Smooth muscle cell (in vitro differentiated cells): ENCODE data around the gene CUBN. TPM values are rescaled to one million over a fixed set of nuclear protein-coding genes. Genes with fewer than 3 reads are reported as not detected.

Experiments
- DNase-seq: peaks from one replicate; lab custom pipeline; 2025; ENCODE audit not compliant: unreplicated experiment; lab: John Stamatoyannopoulos, UW
- H2AFZ ChIP-seq: fragments of 200-600 bp; sonication (generic); 2 replicates; pipeline ENCODE4 v1.6.0; 2016; ENCODE audit warnings: antibody characterized with exemption, low read depth, mild to moderate bottlenecking
- H3F3A ChIP-seq: fragments of 200-600 bp; sonication (generic); 2 replicates; pipeline ENCODE4 v1.6.0; 2017; ENCODE audit warnings: antibody characterized with exemption, low read depth
- H3K27ac ChIP-seq: fragments of 200-600 bp; sonication (generic); 2 replicates; pipeline ENCODE4 v1.5.1; 2016; ENCODE audit warnings: low read depth, mild to moderate bottlenecking
- H3K27me3 ChIP-seq: fragments of 200-600 bp; sonication (generic); 2 replicates; pipeline ENCODE4 v1.6.1; 2016; ENCODE audit warnings: low read depth, mild to moderate bottlenecking
- H3K36me3 ChIP-seq: fragments of 200-600 bp; sonication (generic); 2 replicates; pipeline ENCODE4 v1.5.1; 2016; ENCODE audit warnings: low read depth
- H3K4me1 ChIP-seq: fragments of 200-600 bp; sonication (generic); 2 replicates; pipeline ENCODE4 v1.5.1; 2016; ENCODE audit warnings: low read depth
- H3K4me2 ChIP-seq: fragments of 200-600 bp; sonication (generic); 2 replicates; pipeline ENCODE4 v1.6.0; 2016; ENCODE audit warnings: mild to moderate bottlenecking
- H3K4me3 ChIP-seq: fragments of 200-600 bp; sonication (generic); 2 replicates; pipeline ENCODE4 v1.5.1; 2016; ENCODE audit warnings: mild to moderate bottlenecking
- H3K79me2 ChIP-seq: fragments of 200-600 bp; sonication (generic); 2 replicates; pipeline ENCODE4 v1.6.0; 2016; ENCODE audit warnings: low read depth, mild to moderate bottlenecking
- H3K9ac ChIP-seq: fragments of 200-600 bp; sonication (generic); 2 replicates; pipeline ENCODE4 v1.6.0; 2016; ENCODE audit warnings: low read depth
- H3K9me3 ChIP-seq: fragments of 200-600 bp; sonication (generic); replicated peaks from 2 replicates; pipeline ENCODE4 v1.5.1; 2016; ENCODE audit warnings: low read depth
- H4K20me1 ChIP-seq: fragments of 200-600 bp; sonication (generic); 2 replicates; pipeline ENCODE4 v1.6.0; 2016; ENCODE audit warnings: low read depth
- CTCF ChIP-seq: fragments of 200-600 bp; sonication (generic); IDR thresholded peaks from 2 replicates; pipeline ENCODE4 v1.5.1; 2017; ENCODE audit warnings: borderline replicate concordance, mild to moderate bottlenecking, antibody characterized with exemption; ENCODE audit not compliant: insufficient read depth, poor library complexity, severe bottlenecking
- WGBS: methylation state at CpG from one replicate; pipeline ENCODE4 v1.1.7; 2016; ENCODE audit warnings: low lambda C conversion rate; 5-methylcytosine and 5-hydroxymethylcytosine counted together
- polyA plus RNA-seq: library from polyadenylated mRNA; unstranded; fragments of >200 nt; fragmentation: Nextera tagmentation; extraction: Ambion mirVana; gene quantifications from 2 replicates; pipeline ENCODE4 v1.2.1, GENCODE V29; 2016
- total RNA-seq: library from RNA; depleted of rRNA; stranded (reverse); fragments of >200 nt; gene quantifications from 2 replicates; pipeline ENCODE4 v1.2.3, GENCODE V29; 2014

Gene CUBN
- total and polyA plus RNA-seq, 2 experiments from 2014 or later: 0.62 to 4.7 TPM

GRCh38 chr10:16931930-16932329, 197.7 kb downstream of the CUBN start:
- H2AFZ ChIP-seq: no peak overlapping the region
- H3K4me3 ChIP-seq: no peak overlapping the region

GRCh38 chr10:16930540-16930939, 199.1 kb downstream of the CUBN start:
- no peak overlapping the region for H3K4me2 ChIP-seq
- no peaks in the 10 kb centered on the region for H3K36me3 ChIP-seq
- TF ChIP-seq CTCF: no peak
- no peaks in the 10 kb centered on the region for H3F3A ChIP-seq
- no peak overlapping the region for H3K27ac ChIP-seq
- H2AFZ ChIP-seq: no peak overlapping the region
- H3K4me3 ChIP-seq: no peak overlapping the region
- no peak for DNase-seq
- H3K9ac ChIP-seq: no peak overlapping the region
- no peaks in the 10 kb centered on the region for H4K20me1 ChIP-seq
- 82% methylated on average over 2 of the region's 2 CpGs for WGBS
- H3K27me3 ChIP-seq: no peaks in the 10 kb centered on the region
- no peaks in the 10 kb centered on the region for H3K9me3 ChIP-seq
- H3K4me1 ChIP-seq: peaks cover 3% of the 10 kb centered on the region
- H3K79me2 ChIP-seq: no peaks in the 10 kb centered on the region

More at GRCh38 chr10:16931930-16932329, 197.7 kb downstream of the CUBN start:
- H3F3A ChIP-seq: no peaks in the 10 kb centered on the region
- H3K4me2 ChIP-seq: no peak overlapping the region
- H3K36me3 ChIP-seq: no peaks in the 10 kb centered on the region
- peaks cover 3% of the 10 kb centered on the region for H3K4me1 ChIP-seq
- DNase-seq: no peak
- no peak overlapping the region for H3K27ac ChIP-seq
- no peaks in the 10 kb centered on the region for H3K9me3 ChIP-seq
- H3K79me2 ChIP-seq: no peaks in the 10 kb centered on the region
- no peak overlapping the region for H3K9ac ChIP-seq
- 89% methylated on average over 5 of the region's 5 CpGs for WGBS
- H4K20me1 ChIP-seq: no peaks in the 10 kb centered on the region
- no peak for TF ChIP-seq CTCF
- H3K27me3 ChIP-seq: no peaks in the 10 kb centered on the region

- H3K79me2 ChIP-seq: no peaks in the 10 kb centered on the region
- H3K36me3 ChIP-seq: no peaks in the 10 kb centered on the region
- no peak overlapping the region for H3K4me2 ChIP-seq
- DNase-seq: no peak
- no peak overlapping the region for H3K4me3 ChIP-seq
- peaks cover 3% of the 10 kb centered on the region for H3K4me1 ChIP-seq
- no peak for TF ChIP-seq CTCF
- no peaks in the 10 kb centered on the region for H4K20me1 ChIP-seq
- no peaks in the 10 kb centered on the region for H3K27me3 ChIP-seq
- no peaks in the 10 kb centered on the region for H3K9me3 ChIP-seq
- H3K9ac ChIP-seq: no peak overlapping the region
- no peak overlapping the region for H3K27ac ChIP-seq
- H3F3A ChIP-seq: no peaks in the 10 kb centered on the region
- H2AFZ ChIP-seq: peak overlapping the region; percentile 28
- 53% methylated on average over 4 of the region's 4 CpGs for WGBS
These were observed 200.5 kb downstream of the CUBN start for GRCh38 chr10:16929069-16929468.

- no peak overlapping the region for H2AFZ ChIP-seq
- 86% methylated on average over 4 of the region's 4 CpGs for WGBS
- no peak for DNase-seq
- H4K20me1 ChIP-seq: no peaks in the 10 kb centered on the region
- no peaks in the 10 kb centered on the region for H3K36me3 ChIP-seq
- no peak for TF ChIP-seq CTCF
- no peaks in the 10 kb centered on the region for H3K9me3 ChIP-seq
- H3F3A ChIP-seq: no peaks in the 10 kb centered on the region
- H3K79me2 ChIP-seq: no peaks in the 10 kb centered on the region
- H3K4me3 ChIP-seq: no peak overlapping the region
- H3K9ac ChIP-seq: no peak overlapping the region
- H3K4me2 ChIP-seq: no peak overlapping the region
- no peaks in the 10 kb centered on the region for H3K27me3 ChIP-seq
- H3K27ac ChIP-seq: no peak overlapping the region
- H3K4me1 ChIP-seq: peaks cover 3% of the 10 kb centered on the region
These were observed 202.1 kb downstream of the CUBN start for GRCh38 chr10:16927546-16927945.
